Neural cell (in vitro differentiated cells): ENCODE data around the gene JAKMIP3. TPM values are rescaled to one million over a fixed set of nuclear protein-coding genes. Genes with fewer than 3 reads are reported as not detected.

Source experiments
- H2AFZ ChIP-seq: fragments of 200-600, 300-800 bp; sonication (generic), shearing (Covaris generic); 2 replicates; pipeline ENCODE4 v1.6.0; 2014; ENCODE audit warnings: low read depth, mild to moderate bottlenecking, antibody characterized with exemption, low read length, moderate library complexity
- H3F3A ChIP-seq: fragments of 200-600 bp; shearing (Covaris generic); 2 replicates; pipeline ENCODE4 v1.6.1; 2016; ENCODE audit warnings: mild to moderate bottlenecking, moderate library complexity, mixed read lengths, antibody characterized with exemption, low read length; ENCODE audit not compliant: insufficient read depth, poor library complexity, severe bottlenecking
- H3K27ac ChIP-seq: fragments of 200-600, 300-800 bp; sonication (generic), shearing (Covaris generic); 2 replicates; pipeline ENCODE4 v1.5.1; 2014; ENCODE audit warnings: mild to moderate bottlenecking, low read length, moderate library complexity
- H3K27me3 ChIP-seq: fragments of 300-800, 200-600 bp; sonication (generic), shearing (Covaris generic); 2 replicates; pipeline ENCODE4 v1.6.0; 2014; ENCODE audit warnings: mild to moderate bottlenecking, low read depth, low read length, moderate library complexity; ENCODE audit not compliant: insufficient read depth
- H3K36me3 ChIP-seq: fragments of 300-800, 200-600 bp; sonication (generic), shearing (Covaris generic); 2 replicates; pipeline ENCODE4 v1.5.1; 2014; ENCODE audit warnings: mild to moderate bottlenecking, antibody characterized with exemption, low read length, moderate library complexity; ENCODE audit not compliant: insufficient read depth
- H3K4me2 ChIP-seq: fragments of 300-800, 200-600 bp; sonication (generic), shearing (Covaris generic); 2 replicates; pipeline ENCODE4 v1.6.0; 2014; ENCODE audit warnings: mild to moderate bottlenecking, low read length
- H3K4me3 ChIP-seq: fragments of 300-800, 200-600 bp; sonication (generic), shearing (Covaris generic); 2 replicates; pipeline ENCODE4 v1.5.1; 2014; ENCODE audit warnings: mild to moderate bottlenecking, low read length, moderate library complexity
- H3K79me2 ChIP-seq: fragments of 200-600 bp; shearing (Covaris generic); replicated peaks from 2 replicates; pipeline ENCODE4 v1.6.0; 2014; ENCODE audit warnings: mild to moderate bottlenecking, low read length, moderate library complexity; ENCODE audit not compliant: insufficient read depth
- H3K9ac ChIP-seq: fragments of 300-800, 200-600 bp; sonication (generic), shearing (Covaris generic); 2 replicates; pipeline ENCODE4 v1.6.1; 2016; ENCODE audit warnings: mild to moderate bottlenecking, low read length, mixed read lengths
- H3K9me2 ChIP-seq: fragments of 200-600 bp; shearing (Covaris generic); 2 replicates; pipeline ENCODE4 v1.6.1; 2016; ENCODE audit warnings: mild to moderate bottlenecking, low read length, mixed read lengths; ENCODE audit not compliant: insufficient read depth
- H3K9me3 ChIP-seq: fragments of 200-600, 300-800 bp; sonication (generic), shearing (Covaris generic); 2 replicates; pipeline ENCODE4 v1.6.1; 2016; ENCODE audit warnings: mild to moderate bottlenecking, mixed run types, low read length, moderate library complexity, mixed read lengths
- H4K20me1 ChIP-seq: fragments of 200-600 bp; shearing (Covaris generic); 2 replicates; pipeline ENCODE4 v1.6.1; 2016; ENCODE audit warnings: mild to moderate bottlenecking, mixed run types; ENCODE audit not compliant: insufficient read depth
- CTCF ChIP-seq: fragments of 450-650 bp; IDR thresholded peaks from 2 replicates; pipeline ENCODE4 v1.5.1; 2014; ENCODE audit warnings: antibody characterized with exemption, mild to moderate bottlenecking, moderate library complexity; ENCODE audit not compliant: poor library complexity, severe bottlenecking
- EP300 ChIP-seq: fragments of 450-650 bp; conservative IDR thresholded peaks from 2 replicates; pipeline ENCODE4 v1.6.1; 2014; ENCODE audit warnings: antibody characterized with exemption, mild to moderate bottlenecking, moderate library complexity; ENCODE audit not compliant: poor library complexity, severe bottlenecking
- EZH2 ChIP-seq: fragments of 200-600, 300-800 bp; shearing (Covaris generic), sonication (generic); IDR thresholded peaks from 2 replicates; pipeline ENCODE4 v1.6.1; 2014; ENCODE audit warnings: antibody characterized with exemption, low read length, borderline replicate concordance, mild to moderate bottlenecking; ENCODE audit not compliant: insufficient read depth, poor library complexity, severe bottlenecking
- MXI1 ChIP-seq: fragments of 450-650 bp; conservative IDR thresholded peaks from 2 replicates; pipeline ENCODE4 v1.6.1; 2014; ENCODE audit warnings: antibody characterized with exemption, mild to moderate bottlenecking; ENCODE audit not compliant: poor library complexity, severe bottlenecking
- POLR2AphosphoS5 ChIP-seq: IDR thresholded peaks from 2 replicates; pipeline ENCODE4 v1.6.1; 2012
- RAD21 ChIP-seq: fragments of 450-650 bp; conservative IDR thresholded peaks from 2 replicates; pipeline ENCODE4 v1.6.1; 2014; ENCODE audit warnings: antibody characterized with exemption, mild to moderate bottlenecking, moderate library complexity
- REST ChIP-seq: IDR thresholded peaks from 2 replicates; pipeline ENCODE4 v1.6.1; 2012; ENCODE audit warnings: borderline replicate concordance
- SMC3 ChIP-seq: fragments of 450-650 bp; conservative IDR thresholded peaks from 2 replicates; pipeline ENCODE4 v1.6.1; 2014; ENCODE audit warnings: antibody characterized with exemption, mild to moderate bottlenecking, moderate library complexity; ENCODE audit not compliant: poor library complexity
- TAF1 ChIP-seq: IDR thresholded peaks from 2 replicates; pipeline ENCODE4 v1.6.1; 2012; ENCODE audit warnings: low read depth
- polyA plus RNA-seq: library from polyadenylated mRNA; depleted of rRNA; stranded (reverse); fragments of >200 nt; gene quantifications from 2 replicates; pipeline ENCODE4 v1.2.3, GENCODE V29; 2014

Gene JAKMIP3
- polyA plus RNA-seq, 1 donor from 2014 or later = 5.1 TPM

- H2AFZ ChIP-seq = no peak overlapping the region
- H3K79me2 ChIP-seq = no peaks in the 10 kb centered on the region
- no peak overlapping the region for H3K27ac ChIP-seq
- no peaks in the 10 kb centered on the region for H3K36me3 ChIP-seq
- H3K4me3 ChIP-seq = no peak overlapping the region
- H3F3A ChIP-seq = no peaks in the 10 kb centered on the region
- no peak overlapping the region for H3K9ac ChIP-seq
- H3K4me2 ChIP-seq = no peak overlapping the region
- no peaks in the 10 kb centered on the region for H3K9me3 ChIP-seq
- H4K20me1 ChIP-seq = no peaks in the 10 kb centered on the region
- TF ChIP-seq MXI1 (no peak), POLR2AphosphoS5 (no peak), CTCF (peak; percentile 72), SMC3 (peak; percentile 65), EZH2 (no peak), TAF1 (no peak), EP300 (no peak), RAD21 (peak; percentile 66), REST (no peak)
- H3K27me3 ChIP-seq = peaks cover 5% of the 10 kb centered on the region
- no peaks in the 10 kb centered on the region for H3K9me2 ChIP-seq
Observed at GRCh38 chr10:132023092-132023811, 42.5 kb upstream of the JAKMIP3 start.

- no peak overlapping the region for H3K4me3 ChIP-seq
- H4K20me1 ChIP-seq = no peaks in the 10 kb centered on the region
- H3K36me3 ChIP-seq = no peaks in the 10 kb centered on the region
- no peaks in the 10 kb centered on the region for H3K9me2 ChIP-seq
- H3F3A ChIP-seq = no peaks in the 10 kb centered on the region
- H2AFZ ChIP-seq = no peak overlapping the region
- no peak overlapping the region for H3K27ac ChIP-seq
- H3K4me2 ChIP-seq = no peak overlapping the region
- H3K9ac ChIP-seq = no peak overlapping the region
- H3K79me2 ChIP-seq = no peaks in the 10 kb centered on the region
- no peaks in the 10 kb centered on the region for H3K9me3 ChIP-seq
- peaks cover 5% of the 10 kb centered on the region for H3K27me3 ChIP-seq
- TF ChIP-seq RAD21 = no peak
- TF ChIP-seq SMC3 = no peak
- no peak for TF ChIP-seq TAF1
- no peak for TF ChIP-seq EZH2
- TF ChIP-seq EP300 = no peak
- TF ChIP-seq MXI1 = no peak
- no peak for TF ChIP-seq POLR2AphosphoS5
- TF ChIP-seq CTCF = no peak
- TF ChIP-seq REST = no peak
Observed at GRCh38 chr10:132027423-132027983, 38.2 kb upstream of the JAKMIP3 start.
